GM23338 (cell line): ENCODE results near the gene CPA3.

Experiments used
- EZH2 ChIP-seq: fragments of 200-600 bp; sonication (generic); IDR thresholded peaks from one replicate; pipeline ENCODE4 v1.8.0; 2017; ENCODE audit warnings: antibody characterized with exemption, mild to moderate bottlenecking, low read depth; ENCODE audit not compliant: unreplicated experiment
- TF ChIP-seq, protein P1 (sequence below), 2 experiments: fragments of 200-600 bp in 1 of 2; sonication (generic) in 1 of 2; conservative IDR thresholded peaks; 2 replicates each; pipeline versions ENCODE4 v1.5.1 to v1.6.1; 2016 to 2017; ENCODE audit warnings: antibody characterized with exemption in 2 of 2, low read depth in 2 of 2, mild to moderate bottlenecking in 2 of 2, moderate library complexity in 1 of 2

DNA sequence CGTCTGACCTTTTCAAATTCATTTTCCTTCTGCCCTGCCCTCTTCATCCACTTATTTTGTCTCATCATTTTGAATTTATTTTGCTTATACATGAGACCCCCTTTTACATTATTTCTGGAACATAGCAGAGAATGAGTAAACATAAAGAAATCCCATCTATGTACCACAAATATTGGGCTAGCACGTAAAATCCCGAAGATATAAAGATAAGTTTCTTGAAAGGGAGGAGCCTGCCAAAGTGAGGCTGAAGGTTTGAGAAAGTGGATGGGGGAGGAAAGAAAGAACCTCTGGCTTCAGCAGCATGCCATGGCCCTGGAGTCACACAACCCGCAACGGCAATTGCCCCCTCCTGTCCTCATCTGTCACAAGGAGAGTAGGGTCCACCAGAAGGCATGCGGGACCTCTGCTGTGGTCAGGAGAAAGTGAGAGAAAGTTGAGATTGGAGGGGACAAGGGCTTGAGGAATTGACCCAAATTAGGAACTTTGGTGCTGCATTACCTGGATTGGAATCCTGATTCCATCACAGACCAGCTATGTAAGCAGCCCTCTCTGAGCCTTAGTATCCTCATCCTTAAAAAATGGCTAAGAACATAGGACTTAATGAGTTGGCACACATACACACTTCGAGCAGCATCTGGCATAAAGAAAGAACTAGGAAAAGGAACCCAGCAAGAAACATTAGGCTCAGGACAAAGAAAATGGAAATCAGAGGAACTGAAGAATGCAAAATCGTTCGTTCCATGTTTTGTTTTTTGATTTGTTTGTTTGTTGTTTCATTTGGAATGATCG is 72.6 kb downstream of the CPA3 start:
- TF ChIP-seq, protein P1, sequence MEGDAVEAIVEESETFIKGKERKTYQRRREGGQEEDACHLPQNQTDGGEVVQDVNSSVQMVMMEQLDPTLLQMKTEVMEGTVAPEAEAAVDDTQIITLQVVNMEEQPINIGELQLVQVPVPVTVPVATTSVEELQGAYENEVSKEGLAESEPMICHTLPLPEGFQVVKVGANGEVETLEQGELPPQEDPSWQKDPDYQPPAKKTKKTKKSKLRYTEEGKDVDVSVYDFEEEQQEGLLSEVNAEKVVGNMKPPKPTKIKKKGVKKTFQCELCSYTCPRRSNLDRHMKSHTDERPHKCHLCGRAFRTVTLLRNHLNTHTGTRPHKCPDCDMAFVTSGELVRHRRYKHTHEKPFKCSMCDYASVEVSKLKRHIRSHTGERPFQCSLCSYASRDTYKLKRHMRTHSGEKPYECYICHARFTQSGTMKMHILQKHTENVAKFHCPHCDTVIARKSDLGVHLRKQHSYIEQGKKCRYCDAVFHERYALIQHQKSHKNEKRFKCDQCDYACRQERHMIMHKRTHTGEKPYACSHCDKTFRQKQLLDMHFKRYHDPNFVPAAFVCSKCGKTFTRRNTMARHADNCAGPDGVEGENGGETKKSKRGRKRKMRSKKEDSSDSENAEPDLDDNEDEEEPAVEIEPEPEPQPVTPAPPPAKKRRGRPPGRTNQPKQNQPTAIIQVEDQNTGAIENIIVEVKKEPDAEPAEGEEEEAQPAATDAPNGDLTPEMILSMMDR (conservative IDR thresholded peaks at IDR 0.05; ENCODE audit: low read depth in 2 of 2) = no peak
- TF ChIP-seq EZH2 = no peak
